ENCODE results near the gene FXR2.
A peak's percentile ranks its signal among the peaks of the same experiment; 100 is the strongest.
"Not testable (repeated sequence)": the region's sequence is repeated elsewhere in the genome, so short reads cannot be mapped to it uniquely, and the experiment has no call there.

Gene FXR2

GRCh38 chr17:7640783-7641182 lies 26.1 kb upstream of the FXR2 start:
- TF ChIP-seq JUND (IDR thresholded peaks at IDR 0.05; ENCODE audit: low read depth): no peak
- in situ Hi-C loops (cut with HindIII; ENCODE audit: low pct_unique_long_range_greater_than_20kb, low sequenced_read_pairs): no loop called here
- DNase-seq (ENCODE audit: low read depth in 1 of 2, low spot score in 1 of 2): no peak

DNA sequence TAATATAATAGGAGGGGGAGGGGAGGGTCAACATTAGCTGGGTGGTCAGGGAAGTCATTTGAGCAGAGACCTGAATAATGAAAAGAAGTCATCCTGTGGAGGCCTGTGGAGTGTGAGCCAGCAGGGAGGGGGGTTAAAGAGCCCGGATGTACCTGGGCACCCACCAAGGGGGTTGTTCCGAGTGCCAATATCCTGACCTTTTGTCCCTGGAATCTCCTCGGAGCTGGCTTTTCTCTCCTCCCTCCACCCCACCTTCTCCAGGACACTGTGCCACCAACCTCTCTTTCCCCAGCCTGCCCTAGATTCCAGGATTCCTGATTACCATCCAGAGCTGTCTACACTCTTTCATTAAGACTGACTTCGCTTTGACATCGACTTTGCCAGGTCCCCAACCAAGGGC lies 21.5 kb upstream of the FXR2 start:
- in situ Hi-C loops (cut with HindIII; ENCODE audit: low pct_unique_long_range_greater_than_20kb, low sequenced_read_pairs): no loop called here
- no peak for DNase-seq (ENCODE audit: low read depth in 1 of 2, low spot score in 1 of 2)
- no peak for TF ChIP-seq JUND (IDR thresholded peaks at IDR 0.05; ENCODE audit: low read depth)

DNA sequence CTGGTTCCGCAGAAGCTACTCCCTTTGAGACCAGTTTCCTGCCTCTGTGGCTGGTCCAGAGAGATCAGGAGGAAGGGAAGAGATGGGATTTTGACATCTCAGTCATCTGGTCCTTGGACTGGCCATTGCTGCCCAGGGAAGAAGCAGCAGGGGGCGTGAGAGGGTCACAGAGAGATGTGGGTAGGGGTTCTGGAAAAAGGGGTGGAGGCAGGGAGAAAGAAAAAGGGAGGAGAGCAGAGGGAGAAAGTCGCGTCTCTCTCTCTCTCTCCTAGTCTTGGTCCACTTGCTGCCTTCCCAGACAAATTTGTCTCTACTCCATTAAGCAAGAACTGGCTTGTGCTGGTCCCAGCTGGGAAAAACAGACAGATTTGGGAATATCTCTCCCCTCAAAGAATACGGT lies 19.7 kb upstream of the FXR2 start:
- in situ Hi-C loops (cut with HindIII; ENCODE audit: low pct_unique_long_range_greater_than_20kb, low sequenced_read_pairs): no loop called here
- no peak for TF ChIP-seq JUND (IDR thresholded peaks at IDR 0.05; ENCODE audit: low read depth)
- DNase-seq (ENCODE audit: low read depth in 1 of 2, low spot score in 1 of 2): peak in 1 of 2 experiments; percentile 47

GRCh38 chr17:7633093-7633492 lies 18.4 kb upstream of the FXR2 start:
- in situ Hi-C loops (cut with HindIII; ENCODE audit: low pct_unique_long_range_greater_than_20kb, low sequenced_read_pairs): no loop called here
- TF ChIP-seq JUND (IDR thresholded peaks at IDR 0.05; ENCODE audit: low read depth): no peak
- DNase-seq (ENCODE audit: low read depth in 1 of 2, low spot score in 1 of 2): no peak

- in situ Hi-C loops (cut with HindIII; ENCODE audit: low pct_unique_long_range_greater_than_20kb, low sequenced_read_pairs): no loop called here
- no peak for TF ChIP-seq JUND (IDR thresholded peaks at IDR 0.05; ENCODE audit: low read depth)
- peak; percentile 69 to 74 for DNase-seq (ENCODE audit: low read depth in 1 of 2, low spot score in 1 of 2)
These were observed 17.8 kb upstream of the FXR2 start for GRCh38 chr17:7632492-7632894.

GRCh38 chr17:7631398-7632380 lies 17.0 kb upstream of the FXR2 start:
- no peak for DNase-seq (ENCODE audit: low read depth in 1 of 2, low spot score in 1 of 2)
- in situ Hi-C loops (cut with HindIII; ENCODE audit: low pct_unique_long_range_greater_than_20kb, low sequenced_read_pairs): no loop called here
- TF ChIP-seq JUND (IDR thresholded peaks at IDR 0.05; ENCODE audit: low read depth): no peak

- DNase-seq (ENCODE audit: low read depth in 1 of 2, low spot score in 1 of 2): no peak
- in situ Hi-C loops (cut with HindIII; ENCODE audit: low pct_unique_long_range_greater_than_20kb, low sequenced_read_pairs): no loop called here
- no peak for TF ChIP-seq JUND (IDR thresholded peaks at IDR 0.05; ENCODE audit: low read depth)
These were observed 15.4 kb upstream of the FXR2 start, which contains the start of gene SHBG for GRCh38 chr17:7629939-7630571. TSS of gene SHBG (plus strand) at chr17:7630135. CDS start at chr17:7630173, 38 bp downstream.

DNA sequence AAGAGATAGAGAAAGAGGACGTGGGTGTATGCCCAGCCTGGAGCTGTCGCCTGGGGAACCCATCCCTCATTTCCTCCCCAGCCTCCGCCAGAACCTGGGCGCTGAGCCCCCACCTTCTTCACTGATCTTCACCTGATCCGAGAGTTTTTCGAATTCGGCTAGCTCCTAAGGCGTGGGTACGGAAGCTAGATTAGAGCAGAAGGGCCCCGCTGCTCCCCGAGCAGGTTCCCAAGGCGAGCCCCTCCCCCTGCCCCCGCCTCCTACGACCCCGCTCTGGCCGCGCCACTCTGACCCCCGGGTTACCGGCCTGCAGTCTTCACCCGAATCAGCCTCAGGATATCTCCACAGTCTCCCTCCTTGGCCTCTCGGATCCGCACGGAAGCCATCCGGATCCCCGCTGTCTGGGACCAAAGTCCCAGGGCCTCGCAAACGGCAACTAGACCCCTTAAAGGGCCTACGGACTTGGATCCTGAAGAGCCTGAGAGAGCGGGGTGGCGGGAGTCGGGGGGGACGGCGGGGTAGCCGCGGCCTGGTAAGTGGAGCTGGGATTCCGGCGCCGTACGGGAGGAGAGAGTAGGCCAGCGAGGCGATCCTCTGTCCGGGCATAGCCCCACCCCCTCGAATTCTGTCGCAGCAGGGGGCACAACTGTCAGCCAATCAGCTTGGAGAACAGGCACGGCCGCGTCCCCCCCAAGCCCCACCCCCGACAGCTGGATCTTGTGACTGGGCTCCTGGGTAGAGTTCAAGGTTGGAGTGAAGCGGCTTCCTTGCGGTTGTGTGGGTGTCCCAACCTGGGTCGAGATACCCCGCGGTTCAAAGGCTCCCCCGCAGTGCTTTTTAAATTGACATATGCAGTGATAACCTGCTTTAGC lies 12.8 kb upstream of the FXR2 start, which contains the start of gene SAT2:
Gene SAT2 (minus strand): TSS at position 572 of the 872 bp plus-strand sequence. CDS start 186 bp downstream, at position 386.
- TF ChIP-seq JUND (IDR thresholded peaks at IDR 0.05; ENCODE audit: low read depth): no peak
- peak; percentile 90 to 94 for DNase-seq (ENCODE audit: low read depth in 1 of 2, low spot score in 1 of 2)
- in situ Hi-C loops (cut with HindIII; ENCODE audit: low pct_unique_long_range_greater_than_20kb, low sequenced_read_pairs): no loop called here

- in situ Hi-C loops (cut with HindIII; ENCODE audit: low pct_unique_long_range_greater_than_20kb, low sequenced_read_pairs): no loop called here
- no peak for DNase-seq (ENCODE audit: low read depth in 1 of 2, low spot score in 1 of 2)
These were observed 12.2 kb upstream of the FXR2 start for GRCh38 chr17:7626956-7627249.

GRCh38 chr17:7626307-7626706 lies 11.6 kb upstream of the FXR2 start:
- in situ Hi-C loops (cut with HindIII; ENCODE audit: low pct_unique_long_range_greater_than_20kb, low sequenced_read_pairs): no loop called here
- TF ChIP-seq JUND (IDR thresholded peaks at IDR 0.05; ENCODE audit: low read depth): no peak
- no peak for DNase-seq (ENCODE audit: low read depth in 1 of 2, low spot score in 1 of 2)

More at GRCh38 chr17:7626956-7627249, 12.2 kb upstream of the FXR2 start:
- no peak for TF ChIP-seq JUND (IDR thresholded peaks at IDR 0.05; ENCODE audit: low read depth)

- in situ Hi-C loops (cut with HindIII; ENCODE audit: low pct_unique_long_range_greater_than_20kb, low sequenced_read_pairs); DNase-seq (ENCODE audit: low read depth in 1 of 2, low spot score in 1 of 2): not testable (repeated sequence)
These were observed 11.1 kb upstream of the FXR2 start for GRCh38 chr17:7625749-7626148.

- no peak for DNase-seq (ENCODE audit: low read depth in 1 of 2, low spot score in 1 of 2)
- in situ Hi-C loops (cut with HindIII; ENCODE audit: low pct_unique_long_range_greater_than_20kb, low sequenced_read_pairs): no loop called here
- no peak for TF ChIP-seq JUND (IDR thresholded peaks at IDR 0.05; ENCODE audit: low read depth)
These were observed 9.0 kb upstream of the FXR2 start for GRCh38 chr17:7623661-7624060.
